Memory B cell (primary cell): ENCODE results near the gene GPC6.

Experiments
- ATAC-seq: fragments of 150-1000 bp; cut with Tn5 transposase; 2 replicates; pipeline ENCODE4 v1.10.0; 2021; ENCODE audit warnings: low read depth, mild to moderate bottlenecking, moderate library complexity
- DNase-seq, 2 donors: peaks; one replicate each; pipeline ENCODE4 v3.0.0; 2022; ENCODE audit warnings: low spot score in 2 of 2
- H3K27ac Mint-ChIP-seq: one replicate; pipeline ENCODE4 v1.8.0; 2022; ENCODE audit warnings: mild to moderate bottlenecking, moderate library complexity, mixed read lengths
- H3K27me3 Mint-ChIP-seq: one replicate; pipeline ENCODE4 v1.8.0; 2022; ENCODE audit warnings: mixed read lengths
- H3K36me3 Mint-ChIP-seq: one replicate; pipeline ENCODE4 v1.8.0; 2022; ENCODE audit warnings: mild to moderate bottlenecking, mixed read lengths
- H3K4me1 Mint-ChIP-seq: one replicate; pipeline ENCODE4 v1.8.0; 2022; ENCODE audit warnings: mixed read lengths
- H3K4me3 Mint-ChIP-seq: one replicate; pipeline ENCODE4 v1.8.0; 2022; ENCODE audit warnings: mild to moderate bottlenecking, moderate library complexity, mixed read lengths
- H3K9me3 Mint-ChIP-seq: one replicate; pipeline ENCODE4 v1.8.0; 2022; ENCODE audit warnings: mixed read lengths

The GPC6 gene

DNA sequence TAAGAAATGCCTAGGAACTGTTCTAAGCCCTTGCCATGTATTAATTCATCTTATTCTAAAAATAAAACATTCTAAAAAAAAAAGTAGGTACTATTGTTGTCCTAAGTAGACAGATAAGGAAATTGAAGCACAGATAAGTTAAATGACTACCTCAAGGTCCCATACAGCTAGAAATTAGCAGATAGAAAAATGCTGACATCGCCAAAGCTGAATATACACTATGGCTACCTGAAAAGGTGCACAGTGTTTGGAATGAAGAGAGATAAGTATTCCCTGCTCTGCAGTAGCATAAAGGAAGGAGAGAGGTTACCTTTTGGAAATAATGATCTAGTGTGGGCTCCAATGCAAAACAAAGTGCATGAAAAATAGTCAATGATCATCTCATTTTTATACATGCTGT lies 1187.5 kb downstream of the GPC6 start:
- DNase-seq (no peak), ATAC-seq (no peak)
- Mint-ChIP-seq H3K4me3 (no peak overlapping the region), H3K4me1 (no peaks in the 10 kb centered on the region), H3K9me3 (peaks cover 3% of the 10 kb centered on the region), H3K27ac (no peak overlapping the region), H3K27me3 (peaks cover 9% of the 10 kb centered on the region), H3K36me3 (no peaks in the 10 kb centered on the region)

DNA sequence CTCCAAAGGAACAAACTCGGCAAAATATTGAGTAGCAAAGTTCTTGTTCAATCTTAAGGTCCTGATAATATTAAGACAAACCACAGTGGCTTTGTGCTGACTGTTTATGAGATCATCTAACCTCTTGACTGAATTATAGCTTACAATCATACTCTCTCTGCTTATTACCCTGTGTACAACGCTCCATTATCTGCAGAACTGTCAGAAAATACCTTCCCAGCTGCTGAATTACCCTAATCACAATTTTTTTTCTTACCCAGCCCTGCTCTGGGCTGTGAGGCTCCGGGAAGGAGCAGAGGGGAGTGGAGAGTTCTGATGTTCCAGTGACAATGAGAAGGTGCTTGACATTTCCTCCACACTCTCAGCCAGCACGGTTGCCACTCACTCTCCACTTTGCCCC lies 1188.1 kb downstream of the GPC6 start:
- no peak overlapping the region for H3K27ac Mint-ChIP-seq
- H3K36me3 Mint-ChIP-seq, result no peaks in the 10 kb centered on the region
- DNase-seq (no peak), ATAC-seq (no peak)
- H3K27me3 Mint-ChIP-seq, result peaks cover 9% of the 10 kb centered on the region
- peaks cover 3% of the 10 kb centered on the region for H3K9me3 Mint-ChIP-seq
- no peak overlapping the region for H3K4me3 Mint-ChIP-seq
- H3K4me1 Mint-ChIP-seq, result no peaks in the 10 kb centered on the region

DNA sequence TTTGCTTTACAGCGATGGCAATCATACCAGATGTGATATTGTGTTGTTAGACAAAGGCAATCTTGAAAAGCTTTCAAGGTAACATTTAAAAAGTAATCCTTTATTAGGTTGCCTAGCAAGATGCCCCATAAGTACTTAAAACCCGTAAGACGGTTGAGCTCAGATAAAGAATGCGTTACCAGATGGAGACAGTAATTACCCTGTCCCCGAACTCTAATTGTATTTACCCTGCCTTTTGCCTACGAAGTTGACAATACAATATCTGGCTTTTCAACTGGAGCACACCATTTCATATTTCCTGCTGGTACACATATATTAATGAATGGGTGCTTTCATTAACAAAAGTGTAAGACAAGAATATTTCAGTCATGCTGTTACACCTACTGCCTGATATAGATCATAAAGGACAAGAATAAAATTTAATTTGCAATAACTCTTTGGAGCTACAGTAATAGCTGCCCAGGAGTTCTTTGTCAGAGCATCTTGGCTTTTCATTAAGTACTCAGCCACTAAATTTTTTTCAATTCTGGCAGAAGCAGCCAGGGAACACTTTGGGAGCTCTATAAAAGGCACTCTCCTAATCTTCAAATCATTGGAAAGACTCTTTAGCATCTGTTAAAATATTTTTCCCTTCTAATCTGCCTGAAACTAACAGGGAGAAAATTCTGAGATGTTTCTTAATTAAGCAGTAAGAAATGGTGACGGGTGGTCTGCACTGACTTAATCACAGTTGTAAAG lies 1189.1 kb downstream of the GPC6 start:
- H3K27ac Mint-ChIP-seq, result no peak overlapping the region
- no peaks in the 10 kb centered on the region for H3K4me1 Mint-ChIP-seq
- H3K27me3 Mint-ChIP-seq, result peaks cover 12% of the 10 kb centered on the region
- H3K36me3 Mint-ChIP-seq, result no peaks in the 10 kb centered on the region
- DNase-seq (no peak), ATAC-seq (no peak)
- no peak overlapping the region for H3K4me3 Mint-ChIP-seq
- peaks cover 7% of the 10 kb centered on the region for H3K9me3 Mint-ChIP-seq

DNA sequence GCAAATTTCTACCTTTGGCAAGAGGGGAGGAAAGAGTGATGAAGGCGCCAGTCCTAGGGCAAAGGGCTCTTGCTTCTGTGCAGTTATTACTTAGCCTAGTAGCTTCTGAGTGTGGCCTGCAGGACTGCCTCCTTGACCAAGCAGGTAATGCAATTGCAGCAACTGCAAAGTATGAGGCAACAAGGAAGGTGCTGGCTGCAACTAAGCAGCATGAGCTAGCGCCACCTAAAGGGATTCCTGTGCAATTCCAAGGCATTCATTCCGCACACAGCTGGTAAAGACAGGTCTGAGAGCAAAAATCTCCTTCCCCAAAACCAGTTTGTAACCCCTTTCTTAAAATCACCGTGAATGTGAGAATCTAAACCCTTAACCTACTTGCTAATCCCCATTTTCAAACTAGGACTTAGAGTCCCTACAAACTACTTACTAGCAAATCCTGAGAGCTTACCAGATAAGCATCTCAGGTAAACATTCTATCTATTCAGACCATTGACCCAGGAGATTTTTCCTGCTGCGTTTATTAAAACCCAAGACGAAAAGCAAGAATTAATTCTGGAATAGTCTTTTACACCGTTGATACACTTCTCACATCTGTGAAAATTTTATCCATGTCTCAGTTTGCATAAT lies 1190.0 kb downstream of the GPC6 start:
- ATAC-seq (no peak), DNase-seq (no peak)
- Mint-ChIP-seq H3K4me3 (no peak overlapping the region), H3K4me1 (no peaks in the 10 kb centered on the region), H3K27me3 (peaks cover 12% of the 10 kb centered on the region), H3K27ac (no peak overlapping the region), H3K36me3 (no peaks in the 10 kb centered on the region), H3K9me3 (peaks cover 9% of the 10 kb centered on the region)

DNA sequence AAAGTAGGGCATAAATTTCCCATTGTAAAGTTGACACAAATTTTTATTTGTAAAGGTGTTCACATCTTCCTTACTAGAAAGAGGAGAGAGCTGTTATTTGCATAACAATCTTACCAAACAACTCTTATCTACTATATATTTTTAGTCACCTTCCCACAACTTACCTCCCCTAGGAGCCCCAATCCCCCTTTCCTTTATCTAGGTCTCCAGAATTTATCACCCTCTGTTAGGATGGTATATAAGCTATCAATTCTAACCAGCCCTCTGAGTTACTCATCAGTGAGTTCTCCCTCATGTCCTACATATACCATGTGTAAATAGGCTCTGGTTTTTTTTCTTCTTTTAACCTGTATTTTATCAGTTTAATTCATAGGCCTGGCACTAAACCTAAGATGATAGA lies 1190.7 kb downstream of the GPC6 start:
- H3K9me3 Mint-ChIP-seq, result peaks cover 10% of the 10 kb centered on the region
- no peak overlapping the region for H3K27ac Mint-ChIP-seq
- ATAC-seq (no peak), DNase-seq (no peak)
- H3K4me3 Mint-ChIP-seq, result no peak overlapping the region
- H3K36me3 Mint-ChIP-seq, result no peaks in the 10 kb centered on the region
- peaks cover 11% of the 10 kb centered on the region for H3K27me3 Mint-ChIP-seq
- H3K4me1 Mint-ChIP-seq, result no peaks in the 10 kb centered on the region

DNA sequence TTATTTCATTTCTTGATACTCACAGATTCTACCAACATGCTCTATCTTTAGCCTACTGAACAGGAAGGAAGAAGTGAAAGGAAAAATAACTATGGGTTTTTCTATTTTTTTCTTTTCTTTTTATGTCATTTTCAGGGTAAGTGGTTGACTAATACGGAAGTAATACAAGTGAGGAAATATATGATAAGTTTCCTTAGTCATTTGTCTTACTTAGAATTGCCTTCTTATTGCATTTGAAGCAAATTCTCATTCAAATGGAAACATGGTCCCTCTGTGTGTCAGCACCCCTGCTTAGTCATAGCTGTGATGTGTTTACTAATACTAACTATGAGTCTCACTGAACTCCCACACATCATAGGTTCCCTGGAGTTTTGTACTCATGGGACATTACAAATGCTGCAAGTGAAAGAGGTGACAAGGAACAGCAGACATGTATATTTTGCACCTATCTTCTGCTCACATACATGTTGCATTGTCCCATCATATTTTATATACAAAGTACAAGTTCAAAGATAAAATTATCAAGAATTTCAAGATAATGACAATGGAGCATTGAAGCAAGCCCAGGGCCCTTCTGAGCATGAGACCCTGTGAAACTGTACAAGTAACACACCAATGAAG lies 1192.8 kb downstream of the GPC6 start:
- DNase-seq (no peak), ATAC-seq (no peak)
- Mint-ChIP-seq H3K4me3 (no peak overlapping the region), H3K27me3 (peaks cover 8% of the 10 kb centered on the region), H3K9me3 (peaks cover 10% of the 10 kb centered on the region), H3K27ac (no peak overlapping the region), H3K4me1 (no peaks in the 10 kb centered on the region), H3K36me3 (no peaks in the 10 kb centered on the region)

DNA sequence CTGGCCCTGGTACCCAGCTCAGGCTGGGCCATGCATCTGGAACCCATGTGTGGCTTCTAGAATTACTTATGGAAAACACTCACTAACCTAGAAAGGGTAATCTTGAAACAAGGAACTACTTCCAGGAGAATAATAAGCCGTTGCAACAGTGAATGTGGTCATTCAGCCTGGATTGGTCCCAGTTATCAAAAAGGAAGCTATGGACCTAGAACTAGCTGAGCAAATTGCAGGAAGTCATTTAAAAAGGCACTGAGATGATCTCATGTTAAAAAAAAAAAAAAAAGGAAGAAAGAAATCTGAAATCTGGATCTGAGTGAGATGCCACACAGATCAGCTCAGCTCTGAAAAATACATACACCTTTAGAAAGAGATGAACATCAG lies 1193.3 kb downstream of the GPC6 start:
- DNase-seq, result no peak
- peaks cover 10% of the 10 kb centered on the region for H3K9me3 Mint-ChIP-seq
- no peak overlapping the region for H3K4me3 Mint-ChIP-seq
- H3K27ac Mint-ChIP-seq, result no peak overlapping the region
- peaks cover 10% of the 10 kb centered on the region for H3K27me3 Mint-ChIP-seq
- no peaks in the 10 kb centered on the region for H3K4me1 Mint-ChIP-seq
- ATAC-seq, result no peak
- H3K36me3 Mint-ChIP-seq, result no peaks in the 10 kb centered on the region

DNA sequence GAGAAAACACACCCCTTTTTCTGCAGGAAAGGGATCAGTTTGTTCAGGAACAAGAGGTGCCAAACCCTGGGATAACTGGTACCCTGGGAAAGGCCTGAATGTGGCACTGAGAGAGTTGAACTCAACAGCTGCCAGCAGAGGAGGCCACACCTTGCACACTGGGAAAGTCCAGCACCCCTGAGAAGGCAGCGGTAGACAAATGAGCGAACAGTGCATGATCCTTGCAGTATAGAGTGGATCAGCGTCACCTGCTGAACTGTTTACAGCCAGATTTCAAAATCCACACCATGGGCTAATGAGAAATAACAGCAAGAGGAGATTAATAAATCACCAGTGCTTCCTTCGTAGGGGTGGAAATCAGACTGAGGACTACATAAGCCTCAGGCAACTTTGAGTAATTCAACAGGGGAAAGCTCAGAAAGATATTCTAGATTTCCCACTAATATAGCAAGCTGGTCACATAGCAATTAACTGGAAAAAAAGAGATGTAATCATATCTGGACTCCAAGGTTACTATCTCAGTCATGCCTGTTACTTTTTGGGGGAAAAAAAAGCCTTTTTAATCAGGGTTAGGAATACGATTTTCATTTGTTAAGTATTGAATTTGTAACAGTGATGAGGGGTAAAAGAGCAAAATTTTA lies 1200.8 kb downstream of the GPC6 start:
- H3K36me3 Mint-ChIP-seq, result no peaks in the 10 kb centered on the region
- no peaks in the 10 kb centered on the region for H3K4me1 Mint-ChIP-seq
- no peak for DNase-seq
- no peak for ATAC-seq
- H3K4me3 Mint-ChIP-seq, result no peak overlapping the region
- no peak overlapping the region for H3K27ac Mint-ChIP-seq
- no peaks in the 10 kb centered on the region for H3K9me3 Mint-ChIP-seq
- H3K27me3 Mint-ChIP-seq, result peaks cover 4% of the 10 kb centered on the region

DNA sequence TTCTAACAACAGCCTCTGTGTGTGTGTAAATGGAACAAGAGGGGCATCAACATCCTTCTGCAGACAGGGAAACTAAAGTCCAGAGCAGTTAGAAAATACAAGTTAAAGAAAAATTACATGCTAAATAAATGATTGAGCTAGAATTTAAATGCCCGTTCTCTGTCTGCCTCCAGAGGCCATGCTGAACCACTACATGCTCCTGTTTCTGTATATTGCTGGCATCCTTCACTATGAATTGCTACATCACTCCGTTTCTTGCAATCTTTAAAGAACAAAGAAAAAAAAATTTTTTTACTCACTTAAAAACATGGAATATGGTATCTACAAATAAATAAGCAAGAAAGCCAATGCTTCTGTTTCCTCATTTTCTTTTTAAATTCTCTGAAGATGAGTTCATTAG lies 1205.0 kb downstream of the GPC6 start:
- peaks cover 2% of the 10 kb centered on the region for H3K4me1 Mint-ChIP-seq

DNA sequence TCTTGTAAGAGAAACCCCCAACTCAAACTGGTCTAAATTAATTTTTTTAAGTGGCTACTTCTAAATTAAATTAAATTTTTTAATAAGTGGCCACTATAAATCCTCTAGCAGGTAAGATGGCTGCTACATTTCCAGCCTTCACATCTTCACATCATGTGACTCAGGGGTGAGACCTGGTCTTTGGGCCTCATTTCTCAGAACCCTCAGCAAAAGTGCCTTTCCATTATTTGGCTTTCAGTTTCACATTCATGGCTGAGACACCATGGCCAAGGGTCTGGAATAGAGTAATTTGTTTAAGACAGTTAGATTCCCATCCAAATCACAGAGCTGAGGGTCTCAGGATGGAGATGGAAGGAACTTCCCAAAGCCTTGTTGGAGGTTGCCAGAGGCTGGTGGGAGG lies 1205.4 kb downstream of the GPC6 start:
- Mint-ChIP-seq H3K4me3 (no peak overlapping the region), H3K27me3 (no peaks in the 10 kb centered on the region), H3K27ac (no peak overlapping the region), H3K4me1 (peaks cover 2% of the 10 kb centered on the region), H3K36me3 (no peaks in the 10 kb centered on the region), H3K9me3 (no peaks in the 10 kb centered on the region)
- no peak for ATAC-seq
- DNase-seq, result no peak

More for the DNA sequence above, 1205.0 kb downstream of the GPC6 start:
- no peak for DNase-seq
- H3K4me3 Mint-ChIP-seq, result no peak overlapping the region
- no peak overlapping the region for H3K27ac Mint-ChIP-seq
- H3K9me3 Mint-ChIP-seq, result no peaks in the 10 kb centered on the region
- ATAC-seq, result no peak
- H3K36me3 Mint-ChIP-seq, result no peaks in the 10 kb centered on the region
- H3K27me3 Mint-ChIP-seq, result no peaks in the 10 kb centered on the region

DNA sequence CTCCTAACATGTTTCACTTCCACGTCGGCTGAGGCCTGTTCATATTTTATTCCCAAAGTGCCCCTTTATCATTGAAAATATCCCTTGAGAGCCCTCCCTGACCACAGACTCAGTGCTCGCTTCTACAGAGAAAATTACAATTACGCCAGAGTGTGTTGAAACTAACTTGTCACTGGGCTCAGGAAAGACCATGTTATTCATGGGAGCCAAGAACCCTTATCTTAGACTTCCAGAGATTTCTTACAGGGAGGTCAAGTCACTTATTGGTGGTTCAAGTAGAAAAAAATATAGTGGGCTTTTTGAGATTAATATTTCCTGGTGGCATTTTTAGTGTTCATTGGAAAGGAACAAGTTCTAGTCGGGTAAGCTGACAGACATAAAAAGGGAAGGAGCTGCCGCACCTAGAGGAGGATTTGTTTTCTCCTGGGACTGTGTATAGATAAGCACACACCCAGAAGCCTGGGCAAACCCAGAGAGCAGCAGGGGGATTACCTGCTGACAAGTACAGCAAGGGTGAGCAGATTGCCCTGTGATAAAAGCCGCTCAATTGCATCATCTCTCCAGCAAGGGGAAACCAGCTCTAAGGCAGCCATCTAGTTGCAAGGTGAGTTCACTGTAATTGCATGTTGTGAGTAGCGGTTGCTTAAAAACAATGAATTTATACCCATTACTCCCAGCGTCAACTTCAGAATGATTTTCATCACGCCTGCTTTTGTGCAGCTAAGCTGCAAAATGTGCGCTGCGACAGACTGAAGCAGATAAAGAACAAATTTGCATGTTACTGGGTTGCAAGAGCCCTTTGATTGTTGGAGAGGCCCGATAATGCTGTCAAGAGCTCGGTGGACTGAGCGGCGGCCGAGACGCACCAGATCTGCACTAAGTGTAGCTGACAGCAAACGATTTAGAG lies 1206.7 kb downstream of the GPC6 start:
- Mint-ChIP-seq H3K4me1 (peaks cover 2% of the 10 kb centered on the region), H3K27me3 (no peaks in the 10 kb centered on the region), H3K9me3 (no peaks in the 10 kb centered on the region), H3K4me3 (no peak overlapping the region), H3K36me3 (no peaks in the 10 kb centered on the region), H3K27ac (no peak overlapping the region)
- peak; percentile 74 for ATAC-seq
- peak in 1 of 2 donors; percentile 10 for DNase-seq

DNA sequence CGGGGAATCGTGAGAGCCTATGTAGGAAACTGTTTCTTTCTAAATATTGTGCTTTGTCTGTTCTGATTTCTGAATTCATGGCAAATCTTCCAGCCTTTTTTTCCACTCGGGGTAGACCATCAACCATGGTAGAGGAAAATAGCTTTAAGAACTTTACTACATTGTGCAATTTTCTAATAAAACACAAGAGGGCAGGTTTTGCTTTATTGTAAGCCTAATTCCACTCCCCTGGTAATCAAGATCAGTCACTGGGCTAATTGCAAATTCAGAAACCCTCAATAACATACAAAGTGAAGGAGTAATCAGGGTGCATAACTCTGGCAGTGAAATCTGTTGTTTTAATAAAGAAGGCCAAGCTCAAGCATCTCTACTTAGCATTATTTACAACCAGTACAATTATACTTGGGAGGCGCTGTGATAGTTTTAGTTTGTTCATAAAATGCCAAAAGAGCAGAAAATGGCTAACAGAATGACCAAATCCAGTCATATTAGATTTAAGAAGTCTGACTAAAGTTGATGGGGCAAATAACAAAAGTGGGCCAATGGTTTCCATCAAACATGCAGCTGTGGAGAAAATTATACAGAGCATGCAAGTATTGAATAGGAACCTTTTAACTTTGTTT lies 1209.1 kb downstream of the GPC6 start:
- Mint-ChIP-seq H3K9me3 (no peaks in the 10 kb centered on the region), H3K36me3 (no peaks in the 10 kb centered on the region), H3K27ac (no peak overlapping the region), H3K4me3 (no peak overlapping the region), H3K4me1 (peaks cover 2% of the 10 kb centered on the region), H3K27me3 (no peaks in the 10 kb centered on the region)
- peak; percentile 48 for ATAC-seq
- DNase-seq, result peak in 1 of 2 donors; percentile 28

DNA sequence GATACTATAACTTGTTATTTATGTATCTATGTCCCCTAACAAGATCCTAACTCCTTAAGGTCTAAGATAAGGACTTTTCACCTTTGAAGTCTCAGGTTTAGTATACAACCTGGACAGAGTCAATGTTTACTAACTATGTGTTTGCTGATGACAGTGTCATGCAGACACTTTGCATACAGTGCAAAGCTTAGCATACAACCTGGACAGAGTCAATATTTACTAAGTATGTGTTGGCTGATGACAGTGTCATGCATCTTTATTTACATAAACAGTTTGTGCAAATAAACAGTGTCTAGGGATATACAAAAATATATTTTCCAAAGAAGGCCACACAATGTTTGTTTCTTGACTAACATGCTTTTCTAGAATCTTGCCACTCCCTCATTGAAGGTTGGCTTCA lies 1218.2 kb downstream of the GPC6 start:
- Mint-ChIP-seq H3K27me3 (no peaks in the 10 kb centered on the region), H3K36me3 (no peaks in the 10 kb centered on the region), H3K4me1 (no peaks in the 10 kb centered on the region), H3K4me3 (no peak overlapping the region), H3K27ac (no peak overlapping the region), H3K9me3 (no peaks in the 10 kb centered on the region)
- ATAC-seq (no peak), DNase-seq (no peak)
